ENCODE measurements around the gene BCS1L.

BCS1L gene

GRCh38 chr2:218710687-218711549 lies 51.4 kb downstream of the BCS1L start, which contains the start of gene TTLL4:
TTLL4 (plus strand) TSS chr2:218710835; CDS start chr2:218737677, 26,842 bp downstream.
- peak; percentile 98 for DNase-seq (ENCODE audit: low read depth)
- TF ChIP-seq, protein P1, sequence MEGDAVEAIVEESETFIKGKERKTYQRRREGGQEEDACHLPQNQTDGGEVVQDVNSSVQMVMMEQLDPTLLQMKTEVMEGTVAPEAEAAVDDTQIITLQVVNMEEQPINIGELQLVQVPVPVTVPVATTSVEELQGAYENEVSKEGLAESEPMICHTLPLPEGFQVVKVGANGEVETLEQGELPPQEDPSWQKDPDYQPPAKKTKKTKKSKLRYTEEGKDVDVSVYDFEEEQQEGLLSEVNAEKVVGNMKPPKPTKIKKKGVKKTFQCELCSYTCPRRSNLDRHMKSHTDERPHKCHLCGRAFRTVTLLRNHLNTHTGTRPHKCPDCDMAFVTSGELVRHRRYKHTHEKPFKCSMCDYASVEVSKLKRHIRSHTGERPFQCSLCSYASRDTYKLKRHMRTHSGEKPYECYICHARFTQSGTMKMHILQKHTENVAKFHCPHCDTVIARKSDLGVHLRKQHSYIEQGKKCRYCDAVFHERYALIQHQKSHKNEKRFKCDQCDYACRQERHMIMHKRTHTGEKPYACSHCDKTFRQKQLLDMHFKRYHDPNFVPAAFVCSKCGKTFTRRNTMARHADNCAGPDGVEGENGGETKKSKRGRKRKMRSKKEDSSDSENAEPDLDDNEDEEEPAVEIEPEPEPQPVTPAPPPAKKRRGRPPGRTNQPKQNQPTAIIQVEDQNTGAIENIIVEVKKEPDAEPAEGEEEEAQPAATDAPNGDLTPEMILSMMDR (IDR thresholded peaks at IDR 0.05; ENCODE audit: insufficient read depth, low read depth, low read length, missing control alignments) = peak; percentile 81

GRCh38 chr2:218711550-218711929 lies 52.1 kb downstream of the BCS1L start:
- TF ChIP-seq, protein P1 (IDR thresholded peaks at IDR 0.05; ENCODE audit: insufficient read depth, low read depth, low read length, missing control alignments) = no peak
- H3K4me3 ChIP-seq (ENCODE audit: low read depth, low read length) = peak overlapping the region; percentile 99
- no peak for DNase-seq (ENCODE audit: low read depth)

More at GRCh38 chr2:218710687-218711549, 51.4 kb downstream of the BCS1L start, which contains the start of gene TTLL4:
- H3K4me3 ChIP-seq (ENCODE audit: low read depth, low read length) = peak within 1 kb of the TSS; percentile 99

Measured in GM12865 (cell line).